GM12891 (cell line): ENCODE data around the gene ITPRID2.

Experiments used
- PAX5 ChIP-seq: IDR thresholded peaks from 2 replicates; pipeline ENCODE4 v1.6.1; 2011; ENCODE audit warnings: low read length, moderate library complexity, mild to moderate bottlenecking; ENCODE audit not compliant: insufficient read depth, severe bottlenecking
- POLR2A ChIP-seq: IDR thresholded peaks from 2 replicates; pipeline ENCODE4 v1.6.1; 2011; ENCODE audit warnings: low read depth, low read length, control low read depth
- TAF1 ChIP-seq: IDR thresholded peaks from 2 replicates; pipeline ENCODE4 v1.6.1; 2011; ENCODE audit warnings: low read depth, low read length, control low read depth

DNA sequence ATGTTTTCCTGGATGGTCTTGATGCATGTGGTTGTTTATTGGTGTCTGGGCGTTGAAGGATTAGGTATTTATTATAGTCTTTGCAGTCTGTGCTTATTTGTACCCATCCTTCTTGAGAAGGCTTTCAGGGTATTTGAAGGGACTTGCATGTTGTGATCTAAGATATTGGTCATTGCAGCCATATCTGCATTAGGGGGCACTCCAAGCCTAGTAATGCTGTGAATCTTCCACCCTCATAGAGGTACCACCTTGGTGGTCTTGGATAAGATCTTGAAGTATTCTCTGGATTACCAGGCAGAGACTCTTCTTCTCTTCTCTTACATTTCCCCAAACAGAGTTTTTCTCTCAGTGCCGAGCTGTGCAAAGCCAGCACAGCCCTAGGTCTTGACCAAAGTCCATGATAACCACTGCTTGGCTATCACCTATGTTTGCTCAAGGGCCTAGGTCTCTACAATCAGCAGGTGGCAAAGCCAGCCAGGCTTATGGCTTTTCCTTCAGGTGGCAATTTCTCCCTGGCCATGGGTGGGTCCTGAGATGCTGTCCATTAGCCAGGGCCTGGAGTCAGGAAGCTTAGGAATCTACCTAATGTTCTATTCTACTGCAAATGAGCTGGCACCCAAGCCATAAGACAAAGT lies 78.7 kb downstream of the ITPRID2 start:
- TF ChIP-seq POLR2A = no peak
- TF ChIP-seq TAF1 = no peak
- TF ChIP-seq PAX5 = no peak
